HCT116 (cell line): ENCODE results near the gene MTO1. TPM values are rescaled to one million over a fixed set of nuclear protein-coding genes. Genes with fewer than 3 reads are reported as not detected.

ENCODE experiments used
- ATAC-seq: fragments of 200-7000 bp; cut with Tn5 transposase; 2 replicates; pipeline ENCODE4 v1.9.1; 2020; ENCODE audit warnings: mild to moderate bottlenecking, moderate library complexity
- BruUV-seq: library from RNA; stranded (reverse); fragments of 400-500 nt; replicated peaks from 2 replicates; lab custom pipeline; 2021; lab: Mats Ljungman, UMichigan
- CTCF ChIA-PET: fragments of 300-600 bp; sonication (Branson Sonifier 250); formaldehyde crosslinking; loops from one replicate; lab custom pipeline; 2021; ENCODE audit warnings: antibody characterized with exemption; lab: Charles Lee
- POLR2A ChIA-PET: fragments of 300-600, 350-600 bp; sonication (Branson Sonifier 250); formaldehyde crosslinking; loops from one replicate; lab custom pipeline; 2021; ENCODE audit warnings: antibody characterized with exemption; lab: Charles Lee
- RAD21 ChIA-PET, 2 experiments: fragments of 300-600 bp; sonication (Branson Sonifier 250); formaldehyde crosslinking; loops; one replicate each; lab custom pipeline; 2023; ENCODE audit warnings: low total read pairs in 2 of 2; ENCODE audit not compliant: uncharacterized antibody in 2 of 2, unreplicated experiment in 2 of 2, low non-redundant PET in 1 of 2; lab: Charles Lee
- DNase-seq: peaks from one replicate; pipeline ENCODE4 v3.0.0-alpha.2; 2010; ENCODE audit warnings: low read depth, low spot score
- H2AFZ ChIP-seq: fragments of 200-600 bp; shearing (Covaris generic), sonication (generic); 2 replicates; pipeline ENCODE4 v1.6.1; 2017; ENCODE audit warnings: low read depth, mixed run types, mixed read lengths, antibody characterized with exemption, low read length; ENCODE audit not compliant: poor library complexity, severe bottlenecking
- H3K27ac ChIP-seq: 2 replicates; pipeline ENCODE4 v1.5.1; 2012; ENCODE audit warnings: low read depth, low read length
- H3K27me3 ChIP-seq: fragments of 200-600 bp; sonication (generic); 2 replicates; pipeline ENCODE4 v1.6.1; 2016; ENCODE audit warnings: mixed run types, low read length, mixed read lengths; ENCODE audit not compliant: insufficient read depth
- H3K36me3 ChIP-seq, 2 experiments: fragments of 200-500 bp in 1 of 2; fragments of 200-600 bp in 1 of 2; sonication (Bioruptor generic) in 1 of 2; sonication (generic) in 1 of 2; 2 replicates each; pipeline versions ENCODE4 v1.5.1 to v1.6.1; 2014 to 2016; ENCODE audit warnings: low read length in 2 of 2, inconsistent platforms in 1 of 2, mixed read lengths in 1 of 2, mixed run types in 1 of 2; ENCODE audit not compliant: insufficient read depth in 2 of 2, control insufficient read depth in 1 of 2
- H3K4me1 ChIP-seq, 2 experiments: fragments of 200-600 bp in 1 of 2; sonication (generic) in 1 of 2; 2 replicates each; pipeline versions ENCODE4 v1.5.1 to v1.6.1; 2012 to 2017; ENCODE audit warnings: low read length in 2 of 2, inconsistent platforms in 1 of 2, mild to moderate bottlenecking in 1 of 2, mixed read lengths in 1 of 2, mixed run types in 1 of 2, moderate library complexity in 1 of 2; ENCODE audit not compliant: insufficient read depth in 2 of 2, control insufficient read depth in 1 of 2
- H3K4me2 ChIP-seq: fragments of 200-600 bp; sonication (generic); 2 replicates; pipeline ENCODE4 v1.6.1; 2017; ENCODE audit warnings: mixed run types, low read length, mixed read lengths
- H3K4me3 ChIP-seq, 2 experiments: fragments of 200-600 bp in 1 of 2; sonication (generic) in 1 of 2; replicated peaks in 1 of 2; 2 replicates each; pipeline ENCODE4 v1.5.1; 2011 to 2016; ENCODE audit warnings: low read length in 2 of 2, control low read depth in 1 of 2, low read depth in 1 of 2, mild to moderate bottlenecking in 1 of 2, mixed read lengths in 1 of 2, mixed run types in 1 of 2
- H3K79me2 ChIP-seq: fragments of 200-600 bp; sonication (generic); 2 replicates; pipeline ENCODE4 v1.6.1; 2017; ENCODE audit warnings: mild to moderate bottlenecking, mixed run types, low read length, moderate library complexity, mixed read lengths; ENCODE audit not compliant: insufficient read depth
- H3K9ac ChIP-seq: fragments of 200-600 bp; sonication (generic); 2 replicates; pipeline ENCODE4 v1.6.1; 2016; ENCODE audit warnings: low read length, mixed read lengths
- H3K9me2 ChIP-seq: fragments of 200-600 bp; sonication (generic), shearing (Covaris generic); 2 replicates; pipeline ENCODE4 v1.6.1; 2017; ENCODE audit warnings: mixed run types, mild to moderate bottlenecking, moderate library complexity; ENCODE audit not compliant: insufficient read depth
- H3K9me3 ChIP-seq, 2 experiments: fragments of 200-500 bp in 1 of 2; fragments of 200-600 bp in 1 of 2; sonication (Bioruptor generic) in 1 of 2; sonication (generic) in 1 of 2; 2 replicates each; pipeline ENCODE4 v1.6.1; 2014 to 2017; ENCODE audit warnings: low read length in 2 of 2, mixed read lengths in 2 of 2, inconsistent platforms in 1 of 2, low read depth in 1 of 2, mild to moderate bottlenecking in 1 of 2, mixed run types in 1 of 2, moderate library complexity in 1 of 2; ENCODE audit not compliant: control insufficient read depth in 1 of 2, insufficient read depth in 1 of 2
- H4K20me1 ChIP-seq: fragments of 200-600 bp; sonication (generic), shearing (Covaris generic); 2 replicates; pipeline ENCODE4 v1.6.1; 2017; ENCODE audit warnings: mixed run types, mild to moderate bottlenecking, moderate library complexity; ENCODE audit not compliant: insufficient read depth
- CBX3 ChIP-seq: IDR thresholded peaks from 2 replicates; pipeline ENCODE4 v1.6.1; 2012; ENCODE audit warnings: low read depth
- EZH2phosphoT487 ChIP-seq: fragments of 200-600 bp; IDR thresholded peaks from 2 replicates; pipeline ENCODE4 v1.6.1; 2018; ENCODE audit warnings: antibody characterized with exemption, borderline replicate concordance
- POLR2A ChIP-seq: IDR thresholded peaks from 2 replicates; pipeline ENCODE4 v1.7.0; 2011; ENCODE audit warnings: borderline replicate concordance; ENCODE audit not compliant: insufficient read depth, insufficient read length; ENCODE audit errors: extremely low read depth
- POLR2AphosphoS5 ChIP-seq: IDR thresholded peaks from 2 replicates; pipeline ENCODE4 v1.6.1; 2011; ENCODE audit warnings: mild to moderate bottlenecking, low read depth, low read length, moderate library complexity
- RAD21 ChIP-seq: IDR thresholded peaks from 2 replicates; pipeline ENCODE4 v1.6.1; 2012; ENCODE audit warnings: low read depth, mild to moderate bottlenecking
- TCF7L2 ChIP-seq: IDR thresholded peaks from 2 replicates; pipeline ENCODE4 v1.7.0; 2011; ENCODE audit warnings: borderline replicate concordance, inconsistent platforms; ENCODE audit not compliant: insufficient read depth, insufficient read length; ENCODE audit errors: extremely low read depth
- ZFX ChIP-seq: fragments of 450-650 bp; IDR thresholded peaks from 2 replicates; pipeline ENCODE4 v1.6.1; 2017
- ZNF274 ChIP-seq: fragments of 200-500 bp; sonication (Bioruptor generic); IDR thresholded peaks from 2 replicates; pipeline ENCODE4 v1.6.1; 2014; ENCODE audit warnings: mild to moderate bottlenecking, low read depth, low read length, inconsistent platforms
- intact Hi-C: fragments of 100-400 bp; cut with micrococcal nuclease; formaldehyde crosslinking; loops from 2 replicates; pipeline ENCODE4 v1.10.0; 2022
- total RNA-seq: library from RNA; stranded (reverse); gene quantifications from one replicate; pipeline ENCODE4 v1.2.1, GENCODE V29; 2021; ENCODE audit not compliant: unreplicated experiment

Gene MTO1
- total RNA-seq, 1 experiment from 2014 or later = 40.1 TPM

DNA sequence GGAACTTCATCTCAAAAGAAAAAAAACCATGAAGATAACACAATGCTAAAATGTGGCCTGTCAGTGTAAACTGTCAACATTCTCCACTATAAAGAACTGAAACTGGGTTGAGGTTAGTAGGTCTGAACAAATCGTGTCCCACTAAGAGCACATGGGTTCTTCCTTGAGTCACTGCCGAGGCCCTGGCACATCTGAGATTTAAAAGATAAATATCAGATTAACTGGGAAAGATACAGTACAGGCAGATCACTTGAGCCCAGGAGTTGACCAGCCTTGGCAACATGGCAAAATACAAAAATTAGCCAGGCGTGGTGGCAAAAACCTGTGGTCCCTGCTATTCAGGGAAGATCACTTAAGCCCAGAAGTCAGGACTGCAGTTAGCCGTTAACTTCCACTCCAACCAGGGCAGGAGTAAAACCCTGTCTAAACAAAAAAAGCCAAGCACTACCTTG, 53.7 kb downstream of the MTO1 start:
- H2AFZ ChIP-seq = no peak overlapping the region
- peaks cover 6 to 46% of the 10 kb centered on the region in 2 experiments; a peak in 3 of 4 replicates for H3K4me1 ChIP-seq
- ATAC-seq (peak; percentile 7), DNase-seq (no peak)
- no peak for TF ChIP-seq ZNF274
- no peak for TF ChIP-seq CBX3
- peak; percentile 91 for TF ChIP-seq POLR2AphosphoS5
- no peak for TF ChIP-seq TCF7L2
- peak overlapping the region; percentile 50; the same call in 1 of the 2 replicates for H3K27ac ChIP-seq
- no peaks in the 10 kb centered on the region for H3K27me3 ChIP-seq
- peaks cover 25% of the 10 kb centered on the region for H3K79me2 ChIP-seq
- no peaks in the 10 kb centered on the region for H3K9me2 ChIP-seq
- intact Hi-C loops = loop anchor here (2.0 kb wide), 1 partner anchor 96 kb away; no protein-coding TSS in a partner anchor
- ChIA-PET POLR2A (interaction anchor here (0.6 to 5.2 kb wide), 8 partner anchors 8 to 185 kb away, joined by 3 to 32 read pairs (median 6); partner anchors contain the start of gene SLC17A5), RAD21 (no interaction called here), CTCF (interaction anchor here (0.6 to 0.8 kb wide), 2 partner anchors 96 to 138 kb away, joined by 3 to 8 read pairs; no protein-coding TSS in a partner anchor)
- H3K4me3 ChIP-seq = no peak overlapping the region
- H3K9ac ChIP-seq = peak overlapping the region; percentile 27
- peaks cover 19% of the 10 kb centered on the region; the same call in 1 of the 2 replicates for H4K20me1 ChIP-seq
- H3K4me2 ChIP-seq = no peak overlapping the region
- H3K36me3 ChIP-seq = peaks cover 16 to 34% of the 10 kb centered on the region in 2 experiments
- BruUV-seq = no TSS peak
- no peaks in the 10 kb centered on the region for H3K9me3 ChIP-seq

DNA sequence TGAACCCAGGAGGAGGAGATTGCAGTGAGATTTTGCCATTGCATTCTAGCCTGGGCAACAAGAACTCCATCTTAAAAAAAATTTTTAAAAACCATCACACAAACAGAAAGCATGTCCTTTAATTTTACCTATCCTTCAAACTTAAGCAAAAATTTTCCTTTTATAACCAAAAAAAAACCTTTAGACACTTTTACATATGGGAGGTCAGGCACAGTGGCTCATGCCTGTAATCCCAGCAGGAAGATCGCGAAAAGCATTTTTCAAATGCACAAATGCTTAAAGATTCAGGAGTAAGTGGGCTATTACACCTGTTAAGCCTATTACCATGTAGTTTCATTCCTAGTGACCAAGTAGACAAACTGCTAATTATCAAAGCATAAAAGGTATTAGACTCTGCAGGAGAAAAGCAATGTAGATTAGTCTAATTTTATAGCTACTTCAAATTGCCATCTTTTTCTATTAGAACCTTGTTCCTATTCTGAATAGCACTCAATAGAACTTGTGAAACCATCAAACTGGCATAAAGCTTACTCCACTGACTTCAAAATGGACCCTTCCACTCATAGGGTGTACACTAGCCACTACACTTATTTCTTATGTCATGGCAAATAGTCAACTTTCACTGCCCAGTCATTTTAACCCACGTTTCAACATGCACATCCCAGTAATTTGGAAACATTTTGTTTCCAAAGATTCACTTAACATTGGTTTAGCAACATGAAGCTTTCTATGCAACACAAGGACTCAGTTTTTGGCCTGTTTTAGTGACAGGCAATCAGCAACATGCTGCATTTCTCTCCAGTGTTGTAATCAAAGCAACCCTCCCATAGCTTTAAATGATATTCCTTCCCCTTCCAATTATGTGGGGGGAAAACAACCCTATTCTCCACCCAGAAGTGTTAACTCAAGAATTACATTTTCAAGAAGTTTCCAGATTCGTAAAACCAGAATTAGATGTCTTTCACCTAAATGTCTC, 55.3 kb downstream of the MTO1 start:
- CTCF ChIA-PET = no interaction called here
- intact Hi-C loops = no loop called here

More for the DNA sequence above, 55.3 kb downstream of the MTO1 start:
- no peaks in the 10 kb centered on the region for H3K27me3 ChIP-seq
- peak overlapping the region; percentile 50 for H3K27ac ChIP-seq
- peaks cover 6 to 48% of the 10 kb centered on the region in 2 experiments; a peak in 3 of 4 replicates for H3K4me1 ChIP-seq
- H3K9me3 ChIP-seq = no peaks in the 10 kb centered on the region
- no peak overlapping the region for H3K4me3 ChIP-seq
- H3K9ac ChIP-seq = peak overlapping the region; percentile 27
- TF ChIP-seq RAD21 (no peak), EZH2phosphoT487 (no peak), POLR2A (peak; percentile 19), ZFX (no peak), POLR2AphosphoS5 (peak; percentile 73)
- TF ChIP-seq, all 23 proteins: peak for 2
- peaks cover 16 to 40% of the 10 kb centered on the region in 2 experiments for H3K36me3 ChIP-seq
- H3K4me2 ChIP-seq = peak overlapping the region; percentile 18; the same call in 1 of the 2 replicates
- no peaks in the 10 kb centered on the region for H3K9me2 ChIP-seq
- POLR2A ChIA-PET = interaction anchor here (0.7 to 5.2 kb wide), 8 partner anchors 8 to 135 kb away, joined by 3 to 32 read pairs (median 6); partner anchors contain the start of gene SLC17A5
- H3K79me2 ChIP-seq = peaks cover 35% of the 10 kb centered on the region
- H2AFZ ChIP-seq = no peak overlapping the region
- no TSS peak for BruUV-seq
- peaks cover 19% of the 10 kb centered on the region; the same call in 1 of the 2 replicates for H4K20me1 ChIP-seq
- RAD21 ChIA-PET = interaction anchor here in 1 of 2 experiments (0.8 kb wide), 1 partner anchor 68 kb away, joined by 5 read pairs; no protein-coding TSS in a partner anchor
- ATAC-seq (no peak), DNase-seq (no peak)
